Activated CD8-positive, alpha-beta memory T cell treated with anti-CD3 and anti-CD28 coated beads, Interleukin-2, amount 50 U/mL, for 4 hours (primary cell): ENCODE data around the gene LRSAM1.
A peak's percentile ranks its signal among the peaks of the same experiment; 100 is the strongest.

Experiments used
- DNase-seq: peaks from one replicate; pipeline ENCODE4 v3.0.0-alpha.2; 2020

The LRSAM1 gene

DNA sequence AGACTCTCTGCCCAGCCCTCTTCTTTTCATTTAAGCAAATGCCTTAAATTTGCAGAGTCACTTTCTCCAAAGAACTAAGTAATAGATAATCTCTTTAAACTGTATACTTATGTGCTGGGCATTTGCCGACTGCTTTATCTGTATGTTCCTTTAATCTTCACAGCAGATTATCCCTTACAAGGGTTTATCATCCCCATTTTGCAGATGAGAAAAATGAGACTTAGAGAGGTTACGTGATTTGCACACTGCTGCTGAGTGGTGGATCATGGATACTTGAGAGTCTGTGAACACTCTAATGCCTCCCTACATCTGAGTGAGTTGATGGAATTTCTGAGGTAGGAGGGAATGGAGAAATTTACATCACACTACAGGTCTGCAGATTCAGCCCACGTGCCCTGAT is 23.0 kb upstream of the LRSAM1 start:
- no peak for DNase-seq

DNA sequence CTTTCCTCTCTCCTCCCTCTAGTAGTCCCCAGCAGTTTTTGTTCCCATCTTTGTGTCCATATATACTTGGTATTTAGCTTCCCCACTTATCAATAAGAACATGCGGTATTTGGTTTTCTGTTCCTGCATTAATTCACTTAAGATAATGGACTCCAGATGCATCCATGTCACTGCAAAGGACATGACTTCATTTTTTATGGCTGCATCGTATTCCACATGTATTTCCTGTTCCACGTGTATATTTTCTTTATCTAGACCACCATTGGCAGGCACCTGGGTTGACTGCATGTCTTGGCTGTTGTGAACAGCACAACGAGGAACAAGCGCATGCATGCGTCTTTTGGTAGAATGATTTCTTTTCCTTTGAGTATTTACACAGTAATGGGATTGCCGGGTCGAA is 20.9 kb upstream of the LRSAM1 start:
- DNase-seq = no peak

DNA sequence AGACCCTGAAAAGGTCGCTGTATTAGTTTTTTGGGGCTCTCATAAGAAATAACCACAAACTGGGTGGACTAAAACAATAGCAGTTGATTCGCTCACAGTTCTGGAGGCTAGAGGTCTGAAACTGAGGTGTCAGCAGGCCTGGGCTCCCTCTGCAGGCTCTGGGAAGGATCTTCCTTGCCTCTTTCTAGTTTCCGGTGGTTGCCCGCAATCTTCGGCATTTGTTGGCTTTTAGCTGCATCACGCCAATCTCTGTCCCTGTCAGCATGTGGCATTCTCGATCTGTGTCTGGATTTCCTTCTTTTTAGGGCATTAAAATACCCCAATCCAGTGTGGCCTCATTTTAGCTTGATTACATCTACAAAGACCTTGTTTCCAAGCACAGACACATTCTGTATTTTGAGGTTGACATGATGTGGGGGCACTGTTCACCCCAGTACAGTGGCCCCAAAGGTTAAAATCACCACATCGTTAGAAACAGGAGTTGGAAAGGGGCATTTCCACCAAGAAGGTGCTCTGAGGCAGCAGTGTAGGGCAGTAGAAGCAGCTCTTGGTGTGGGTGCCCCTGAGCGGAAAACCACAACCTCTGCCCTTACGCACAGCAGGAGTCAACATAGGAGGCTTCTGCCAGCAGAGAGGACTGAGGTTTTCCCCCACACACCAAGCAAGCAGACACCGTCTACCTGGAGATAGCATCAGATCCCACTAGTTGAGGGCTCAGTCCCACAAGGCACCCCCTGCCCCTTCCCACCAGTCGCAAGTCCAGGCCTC is 13.6 kb upstream of the LRSAM1 start:
- peak; percentile 32 for DNase-seq

DNA sequence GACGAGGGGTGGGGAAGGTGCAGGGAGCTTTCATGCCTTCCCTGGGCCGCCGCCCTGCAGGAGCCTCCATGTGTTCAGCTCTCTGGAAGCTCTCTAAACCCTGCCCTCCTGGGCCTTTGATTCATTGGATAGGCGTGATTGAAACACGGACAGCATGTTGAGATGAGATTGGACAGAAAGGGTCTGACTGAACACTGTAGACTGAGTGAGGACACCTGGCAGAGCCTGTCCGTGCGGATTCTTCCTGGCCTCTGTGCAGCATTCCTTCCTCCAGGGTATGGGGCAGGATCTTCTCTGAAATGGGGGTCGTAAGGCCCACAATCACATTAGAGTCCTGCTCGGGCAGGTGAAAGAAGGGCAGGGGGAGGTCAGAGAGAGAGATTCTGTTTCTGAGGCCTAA is 12.9 kb upstream of the LRSAM1 start:
- DNase-seq = no peak

DNA sequence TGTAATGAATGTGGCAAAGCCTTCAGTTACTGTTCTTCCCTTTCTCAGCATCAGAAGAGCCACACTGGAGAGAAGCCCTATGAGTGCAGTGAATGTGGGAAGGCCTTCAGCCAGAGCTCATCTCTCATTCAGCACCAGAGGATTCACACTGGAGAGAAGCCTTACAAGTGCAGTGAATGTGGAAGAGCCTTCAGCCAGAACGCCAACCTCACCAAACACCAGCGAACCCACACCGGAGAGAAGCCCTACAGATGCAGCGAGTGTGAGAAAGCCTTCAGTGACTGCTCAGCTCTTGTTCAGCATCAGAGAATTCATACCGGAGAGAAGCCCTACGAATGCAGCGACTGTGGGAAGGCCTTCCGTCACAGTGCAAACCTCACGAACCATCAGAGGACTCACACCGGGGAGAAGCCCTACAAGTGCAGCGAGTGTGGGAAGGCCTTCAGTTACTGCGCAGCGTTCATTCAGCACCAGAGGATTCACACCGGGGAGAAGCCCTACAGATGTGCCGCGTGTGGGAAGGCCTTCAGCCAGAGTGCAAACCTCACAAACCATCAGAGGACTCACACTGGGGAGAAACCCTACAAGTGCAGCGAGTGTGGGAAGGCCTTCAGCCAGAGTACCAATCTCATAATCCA is 6.9 kb upstream of the LRSAM1 start:
- DNase-seq = no peak

DNA sequence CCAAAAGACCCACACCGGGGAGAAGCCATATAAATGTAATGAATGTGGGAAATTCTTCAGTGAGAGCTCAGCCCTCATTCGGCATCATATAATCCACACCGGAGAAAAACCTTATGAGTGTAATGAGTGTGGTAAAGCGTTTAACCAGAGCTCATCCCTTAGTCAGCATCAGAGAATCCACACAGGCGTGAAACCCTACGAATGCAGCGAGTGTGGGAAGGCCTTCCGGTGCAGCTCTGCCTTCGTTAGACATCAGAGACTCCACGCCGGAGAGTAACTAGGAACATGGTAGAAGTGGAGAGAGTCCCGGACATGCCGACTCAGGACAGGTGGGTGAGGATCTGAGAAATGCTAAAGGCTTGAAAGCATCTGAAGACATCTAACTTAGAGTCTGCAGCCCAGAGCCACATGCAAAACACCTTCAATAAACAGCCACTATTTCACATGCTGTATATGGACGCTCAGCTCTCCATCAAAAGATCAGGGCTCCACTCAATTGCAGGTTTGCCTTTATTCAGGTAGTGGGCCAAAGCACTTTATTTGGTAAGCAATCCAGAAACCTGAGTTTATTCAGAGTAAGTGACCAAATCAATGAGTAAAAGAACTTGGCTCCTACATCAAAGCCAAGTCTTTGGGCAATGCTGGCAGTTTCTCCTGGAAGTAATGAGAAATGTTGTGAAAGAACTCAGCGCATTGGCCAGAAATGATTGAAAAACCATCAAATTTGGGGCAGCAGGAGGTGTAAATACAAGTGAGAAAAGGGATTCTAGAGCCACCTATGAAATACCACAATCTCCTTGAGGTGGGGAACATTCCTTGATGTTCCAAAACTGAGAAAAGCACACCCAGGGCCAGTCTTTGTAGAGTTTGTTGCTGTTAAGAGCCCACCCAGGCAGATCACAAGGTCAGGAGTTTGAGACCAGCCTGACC is 6.1 kb upstream of the LRSAM1 start:
- no peak for DNase-seq

DNA sequence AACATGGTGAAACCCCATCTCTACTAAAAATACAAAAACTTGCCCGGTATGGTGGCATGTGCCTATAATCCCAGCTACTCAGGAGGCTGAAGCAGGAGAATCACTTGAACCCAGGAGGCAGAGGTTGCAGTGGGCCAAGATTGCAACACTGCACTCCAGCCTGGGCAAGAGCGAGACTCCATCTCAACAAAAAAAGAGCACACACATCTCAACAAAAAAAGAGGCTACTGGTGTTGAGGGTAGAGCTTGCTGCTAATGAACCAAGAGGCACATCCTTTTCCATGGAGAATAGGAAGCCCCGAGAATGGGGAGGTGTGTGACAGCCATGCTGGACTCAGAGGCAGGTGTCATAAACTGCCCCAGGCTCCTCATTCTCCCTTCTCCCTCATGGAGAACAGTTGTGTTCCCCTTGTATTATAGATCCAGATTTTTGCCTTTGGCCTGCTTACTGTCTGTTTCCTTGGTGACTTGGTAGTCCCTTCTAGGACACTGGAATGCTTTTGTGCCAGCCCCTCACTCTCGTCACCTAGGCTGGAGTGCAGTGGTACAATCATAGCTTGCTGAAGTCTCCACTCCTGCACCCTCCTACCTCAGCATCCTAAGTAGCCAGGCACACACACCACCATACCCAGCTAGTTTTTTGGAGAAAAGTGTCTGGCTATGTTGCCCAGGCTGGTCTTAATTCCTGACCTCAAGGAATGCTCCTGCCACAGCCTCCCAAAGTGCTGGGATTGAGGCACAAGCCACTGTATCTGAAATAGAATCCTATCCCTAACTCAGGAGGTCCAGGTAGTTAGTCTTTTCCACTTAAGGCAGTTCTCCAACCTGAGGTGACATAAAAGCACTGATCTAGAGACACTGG is 5.2 kb upstream of the LRSAM1 start:
- DNase-seq = no peak

DNA sequence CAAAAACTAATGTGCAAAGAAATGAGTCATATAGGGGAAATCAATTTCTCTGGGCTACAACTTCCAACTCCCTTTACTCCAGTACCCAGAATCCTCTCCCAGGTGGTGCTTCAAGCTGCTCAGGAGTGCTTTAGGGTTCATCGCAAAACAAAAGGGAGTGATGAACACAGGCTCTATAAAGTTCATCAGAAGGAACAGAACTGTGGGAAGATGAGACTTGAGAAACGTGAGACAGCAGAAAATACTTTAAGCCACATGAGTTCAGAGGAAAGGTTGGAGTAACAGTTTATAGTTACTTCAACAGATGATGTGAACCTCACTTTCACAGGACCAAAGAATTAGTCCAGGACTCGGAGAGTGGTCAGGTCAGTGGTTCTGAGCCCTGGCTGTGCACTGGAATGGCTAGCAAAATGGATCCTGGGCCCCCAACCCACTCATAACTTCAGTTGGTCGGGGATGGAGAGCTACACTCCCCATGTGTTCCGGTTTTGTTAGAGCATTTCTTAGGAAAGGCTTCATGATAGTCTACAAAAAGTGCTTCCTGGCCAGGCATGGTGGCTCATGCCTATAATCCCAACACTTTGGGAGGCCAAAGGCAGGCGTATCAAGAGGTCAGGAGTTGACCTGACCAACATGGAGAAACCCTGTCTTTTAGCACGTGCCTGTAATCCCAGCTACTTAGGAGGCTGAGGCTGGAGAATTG is 4.4 kb upstream of the LRSAM1 start:
- no peak for DNase-seq

DNA sequence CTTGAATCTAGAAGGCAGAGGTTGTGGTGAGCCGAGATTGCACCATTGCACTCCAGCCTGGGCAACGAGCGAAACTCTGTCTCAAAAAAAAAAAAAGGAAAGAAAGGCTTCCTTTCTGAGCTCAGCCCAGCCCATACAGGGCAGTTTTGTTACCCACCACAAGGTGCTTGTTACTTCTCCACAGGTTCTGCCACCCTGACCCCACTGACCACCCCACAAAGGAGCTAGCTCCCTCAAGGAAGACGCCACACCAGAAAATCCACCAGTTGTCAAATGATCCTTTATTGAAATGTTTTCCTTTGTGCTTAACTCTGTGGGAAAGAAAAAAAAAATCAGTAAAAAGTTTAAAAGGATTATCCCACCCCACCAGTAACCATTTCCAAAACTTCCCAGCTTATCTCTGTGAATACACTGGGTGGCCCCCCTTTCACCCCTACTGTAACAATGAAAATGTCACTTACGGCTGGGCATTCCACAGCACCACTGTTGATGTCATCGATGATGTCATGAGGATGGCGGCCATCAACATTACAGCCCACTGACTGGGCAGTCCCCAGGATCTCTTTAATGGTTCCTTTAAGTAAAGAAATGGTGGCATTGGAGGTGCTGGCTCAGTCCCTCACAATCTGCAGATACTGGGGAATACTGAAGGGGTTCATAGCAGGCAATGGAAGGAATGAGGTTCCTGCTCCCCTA is 3.7 kb upstream of the LRSAM1 start:
- DNase-seq = no peak

DNA sequence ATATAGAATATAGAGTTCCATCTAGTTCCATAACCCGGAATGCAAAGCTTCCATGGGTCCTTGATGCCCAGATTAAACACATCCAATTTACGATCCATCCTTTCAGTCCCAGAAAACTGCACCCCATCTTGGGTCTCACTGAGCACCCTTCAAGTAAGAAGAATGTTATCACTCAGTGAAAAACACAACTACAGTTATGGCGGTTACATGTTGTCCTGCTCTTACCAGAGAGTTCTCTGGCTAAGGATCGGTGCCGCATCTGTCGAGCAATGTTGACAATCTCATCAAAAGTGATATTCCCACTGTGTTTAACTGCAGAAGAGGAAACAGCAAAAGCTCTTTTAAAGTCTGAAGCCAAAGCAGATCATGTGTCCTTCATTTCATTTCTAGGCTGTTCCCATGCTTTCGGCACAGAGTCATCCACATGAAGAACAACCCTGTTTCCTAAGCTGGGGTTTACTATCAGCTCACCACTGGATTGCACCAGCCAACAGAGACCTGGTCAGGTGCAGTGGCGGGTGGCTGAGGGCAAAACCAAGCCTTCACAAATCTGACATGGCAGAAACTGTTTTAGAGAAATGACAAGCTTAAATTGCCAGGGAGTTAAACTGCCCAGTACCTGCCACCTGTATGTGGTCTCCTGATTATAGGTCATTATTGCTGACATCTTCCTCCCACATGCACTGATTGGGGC is 3.1 kb upstream of the LRSAM1 start:
- no peak for DNase-seq

DNA sequence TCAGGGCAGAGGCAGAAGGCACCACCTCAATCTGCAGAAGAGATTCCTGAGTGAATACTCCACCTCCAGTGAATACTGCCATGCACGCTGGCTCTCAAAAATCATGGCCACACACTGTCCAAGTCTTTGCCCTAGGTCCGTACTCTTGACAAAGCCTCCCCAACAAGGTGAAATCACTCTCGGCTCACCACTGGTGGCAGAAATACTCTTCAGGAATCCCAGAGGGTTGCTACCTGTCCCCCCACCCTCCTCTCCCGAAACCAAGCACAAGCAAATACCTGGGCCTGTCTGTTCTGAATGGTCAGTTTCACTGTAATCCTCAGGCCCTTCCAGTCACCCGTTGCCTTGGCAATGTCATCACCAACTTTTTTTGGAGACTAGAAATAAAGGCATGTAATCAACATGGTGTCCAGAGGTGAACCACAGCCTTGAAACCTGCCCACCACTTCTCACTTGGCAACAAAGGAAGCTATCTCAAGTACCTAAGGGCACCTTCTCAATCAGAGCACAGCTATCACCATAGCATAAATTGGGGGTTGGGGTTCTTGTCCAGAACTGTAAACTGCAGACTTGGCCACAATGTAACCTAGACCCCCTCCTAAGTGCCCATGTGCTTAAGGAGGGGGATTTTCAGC is 1.9 kb upstream of the LRSAM1 start:
- no peak for DNase-seq

DNA sequence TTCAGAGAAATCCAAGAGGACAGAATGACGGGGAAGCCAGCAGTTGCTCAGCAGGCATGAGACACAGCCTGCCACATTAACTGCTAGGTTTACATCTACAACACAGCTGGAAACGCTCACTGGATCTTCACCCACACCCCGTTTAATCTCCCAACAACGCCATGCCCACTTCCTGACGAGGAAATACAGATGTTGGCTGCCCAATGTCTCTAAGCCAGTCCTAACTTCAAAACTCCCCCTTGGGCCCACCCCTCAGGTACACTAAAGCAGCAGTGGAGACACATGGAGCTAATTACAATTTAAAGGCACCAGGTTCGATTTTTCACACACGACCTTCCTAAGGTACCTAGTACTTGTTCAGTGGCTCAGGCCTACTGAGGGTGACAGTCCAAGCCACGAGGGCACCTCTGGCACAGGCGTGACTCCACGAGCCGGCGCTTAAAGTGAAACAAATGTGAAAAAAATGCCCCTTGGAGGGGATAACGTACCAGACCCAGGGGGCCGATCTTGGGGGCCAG is 1.0 kb upstream of the LRSAM1 start:
- no peak for DNase-seq

DNA sequence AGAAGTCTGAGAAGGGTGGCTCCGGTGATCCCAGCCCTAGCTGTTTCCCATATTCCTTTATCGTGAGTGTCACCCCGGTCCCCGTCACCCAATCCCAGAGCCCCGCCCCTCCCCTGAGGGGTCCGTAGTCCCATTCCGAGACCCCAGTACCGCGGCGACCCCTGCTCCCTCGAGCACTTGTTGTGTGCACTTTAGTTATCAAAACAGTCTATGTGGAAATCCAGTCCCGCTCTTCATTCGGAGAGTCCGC is 223 bp downstream of the LRSAM1 start:
- no peak for DNase-seq

DNA sequence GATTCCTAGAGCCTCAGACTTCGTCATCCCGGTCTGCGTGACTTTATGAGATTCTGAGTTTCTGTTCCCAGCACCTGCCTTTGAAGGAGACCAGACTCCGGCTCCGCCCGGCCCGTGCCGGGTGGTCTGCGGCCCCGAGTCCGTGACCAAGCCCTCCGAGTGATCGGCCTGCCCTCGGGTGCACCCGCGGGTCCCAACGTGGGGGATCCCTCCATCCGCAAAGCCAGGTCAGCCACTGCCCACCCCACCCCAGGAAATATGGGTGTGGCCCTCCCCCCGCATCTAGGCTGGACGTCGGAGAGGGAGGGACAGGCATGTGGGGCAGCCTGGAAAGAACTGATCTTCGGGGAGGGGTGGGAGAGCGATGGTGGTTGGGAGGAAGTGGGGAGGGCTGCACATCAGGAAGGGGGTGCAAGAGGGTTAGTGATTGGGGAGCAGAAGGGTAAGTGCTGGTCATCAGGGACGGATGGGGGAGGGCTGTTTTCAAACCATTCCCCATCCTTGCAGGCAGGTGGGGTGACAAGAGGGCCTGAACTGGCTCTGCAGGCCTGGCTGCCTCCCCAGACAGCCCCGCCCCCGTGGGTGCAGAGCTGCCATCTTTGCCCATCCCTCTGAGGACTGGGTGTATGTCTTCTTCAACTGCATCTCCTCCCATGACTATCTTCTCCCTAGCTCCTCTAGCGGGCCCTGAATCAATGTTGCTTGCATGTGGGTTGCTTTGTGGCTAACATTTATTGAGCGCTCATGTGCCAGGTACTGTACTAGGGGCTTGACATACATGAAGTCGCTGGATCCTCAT is 747 bp downstream of the LRSAM1 start:
- DNase-seq = peak; percentile 54

DNA sequence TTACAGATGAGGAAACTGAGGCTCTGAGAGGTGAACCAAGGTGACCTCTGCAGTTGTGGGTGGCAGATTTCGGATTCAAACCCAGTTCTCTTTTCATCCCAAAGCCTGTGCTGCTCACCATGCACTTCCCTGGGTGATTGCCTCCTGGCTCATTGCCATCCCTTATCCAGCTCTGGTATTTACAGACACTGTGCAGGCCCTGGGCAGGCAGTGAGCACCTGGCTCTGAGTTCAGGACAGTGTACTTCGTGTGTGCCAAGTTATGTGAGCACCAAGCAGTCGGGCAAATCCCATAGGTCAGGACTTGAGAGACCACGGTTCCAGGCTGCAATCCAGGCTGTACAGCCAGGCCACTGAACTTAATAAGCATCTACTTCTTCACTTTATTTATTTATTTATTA is 1.4 kb downstream of the LRSAM1 start:
- no peak for DNase-seq

DNA sequence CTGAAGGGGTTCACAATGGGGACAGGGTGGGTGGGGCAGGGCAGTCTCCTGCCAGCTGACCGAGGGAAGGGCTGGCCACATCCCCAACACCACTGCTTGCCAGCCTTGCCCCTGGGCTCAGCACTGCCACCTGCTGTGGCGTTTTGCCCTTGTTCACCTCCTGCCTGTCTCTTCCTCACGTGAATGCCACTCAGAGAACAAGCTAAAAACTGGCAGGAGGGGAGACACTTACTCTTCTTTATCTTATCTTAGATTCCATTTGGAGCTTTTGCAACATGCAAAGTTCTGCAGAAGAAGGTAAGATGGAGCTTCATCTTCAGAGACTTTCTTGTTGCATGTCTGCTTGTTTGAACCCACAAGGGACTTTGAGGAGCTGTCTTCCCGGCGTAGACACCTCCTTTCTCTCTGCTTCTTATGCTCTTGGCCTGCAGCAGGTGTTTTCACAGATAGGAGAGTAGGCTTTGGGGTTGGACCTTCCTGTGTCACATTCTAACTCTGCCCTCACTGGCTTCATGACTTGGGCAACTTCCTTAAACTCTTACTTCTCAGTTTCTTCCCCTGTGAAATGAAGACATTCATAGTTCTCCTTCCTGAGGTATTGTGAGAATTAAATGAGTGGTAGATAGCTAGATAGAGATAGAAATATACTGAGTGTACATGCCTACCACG is 4.1 kb downstream of the LRSAM1 start:
- peak; percentile 34 for DNase-seq

DNA sequence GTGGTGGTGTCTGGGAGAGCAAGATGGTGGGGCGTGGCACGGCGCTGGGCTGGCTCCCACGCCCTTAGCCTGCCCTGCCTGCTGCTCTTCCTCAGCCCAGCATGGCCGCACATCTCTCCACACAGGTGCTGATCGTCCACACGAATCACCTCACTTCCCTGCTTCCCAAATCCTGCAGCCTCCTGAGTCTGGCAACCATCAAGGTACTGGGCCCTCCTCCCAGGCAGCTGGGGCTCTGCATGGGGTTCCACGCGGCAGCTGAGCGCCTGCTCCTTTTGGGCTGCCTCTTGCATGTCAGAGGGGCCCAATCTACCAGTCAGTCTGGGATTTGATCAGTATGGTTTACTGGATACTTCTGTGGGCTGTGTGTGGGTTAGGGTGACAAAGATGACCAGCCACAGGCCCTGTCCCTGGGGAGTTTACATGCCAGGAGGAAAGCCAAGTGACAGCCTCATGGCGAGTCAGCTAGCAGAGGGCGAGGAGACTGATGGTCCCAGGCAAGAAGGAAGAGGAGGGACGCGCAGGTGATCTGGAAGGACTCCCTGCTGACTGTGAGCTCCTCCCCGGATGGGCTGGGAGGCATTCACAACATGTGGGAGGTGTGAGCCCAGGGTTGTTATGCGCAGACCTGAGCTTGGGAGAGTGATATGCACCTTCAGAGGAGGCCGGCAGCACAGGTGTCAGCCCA is 6.0 kb downstream of the LRSAM1 start:
- no peak for DNase-seq

DNA sequence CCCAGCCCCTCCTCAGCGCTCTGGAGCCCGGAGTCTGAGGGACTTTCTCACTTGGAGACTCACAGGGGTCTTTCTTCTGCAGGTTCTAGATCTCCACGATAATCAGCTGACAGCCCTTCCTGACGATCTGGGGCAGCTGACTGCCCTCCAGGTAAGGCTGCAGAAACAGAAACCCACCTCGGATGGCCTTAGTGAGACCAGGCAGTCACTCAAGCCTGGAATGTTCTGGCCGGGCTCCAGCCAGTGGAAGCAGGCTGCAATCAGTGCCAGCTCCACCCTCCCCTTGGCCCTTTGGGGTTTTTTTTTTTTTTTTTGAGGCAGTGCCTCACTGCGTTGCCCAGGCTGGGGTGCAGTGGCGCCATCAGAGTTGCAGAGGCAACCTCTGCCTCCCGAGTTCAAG is 7.6 kb downstream of the LRSAM1 start:
- DNase-seq = no peak
